Adrenal gland (tissue), 12 donors: ENCODE data around the gene DGKQ. TPM values are rescaled to one million over a fixed set of nuclear protein-coding genes. Genes with fewer than 3 reads are reported as not detected.

ENCODE experiments used
- DNase-seq, 7 donors: peaks; one replicate each; pipeline ENCODE4 v3.0.0-alpha.2; 2019 to 2020
- H3K27ac ChIP-seq, 5 donors: fragments of 200-600 bp; sonication (generic) in 4 of 5; 1 replicate in 3 of 5; 2 replicates in 2 of 5; pipeline versions ENCODE4 v1.5.1 to v1.8.0; 2016 to 2020; ENCODE audit warnings: mild to moderate bottlenecking in 1 of 5
- H3K27me3 ChIP-seq: fragments of 200-600 bp; 2 replicates; pipeline ENCODE4 v1.8.0; 2021
- H3K36me3 ChIP-seq, 2 donors: fragments of 200-600 bp; replicated peaks in 1 of 2; 1 replicate in 1 of 2; 2 replicates in 1 of 2; pipeline versions ENCODE4 v1.5.1 to v1.8.0; 2018 to 2022
- H3K4me1 ChIP-seq, 2 donors: fragments of 200-600 bp; replicated peaks in 1 of 2; 1 replicate in 1 of 2; 2 replicates in 1 of 2; pipeline versions ENCODE4 v1.5.1 to v1.8.0; 2018 to 2021
- H3K4me3 ChIP-seq, 4 donors: fragments of 200-600 bp; sonication (generic) in 3 of 4; one replicate each; pipeline ENCODE4 v1.5.1; 2016 to 2018
- H3K9me3 ChIP-seq, 3 donors: fragments of 200-600 bp; sonication (generic) in 1 of 3; replicated peaks in 1 of 3; 1 replicate in 2 of 3; 2 replicates in 1 of 3; pipeline versions ENCODE4 v1.5.1 to v1.8.0; 2016 to 2021
- CTCF ChIP-seq, 6 experiments: fragments of 450-650 bp in 4 of 6; fragments of 200-600 bp in 2 of 6; sonication (generic) in 1 of 6; IDR thresholded peaks; 1 replicate in 5 of 6; 2 replicates in 1 of 6; pipeline versions ENCODE4 v1.5.1 to v1.8.0; 2016 to 2021; ENCODE audit warnings: antibody characterized with exemption in 6 of 6, mild to moderate bottlenecking in 2 of 6, moderate library complexity in 1 of 6
- POLR2A ChIP-seq, 2 donors: fragments of 450-650 bp; IDR thresholded peaks; one replicate each; pipeline ENCODE4 v1.6.1; 2017; ENCODE audit warnings: antibody characterized with exemption in 2 of 2, mild to moderate bottlenecking in 2 of 2, moderate library complexity in 1 of 2
- WGBS, 4 donors: extraction: QIAGEN DNeasy Blood & Tissue Kit in 2 of 4; methylation state at CpG; one replicate each; pipeline versions ENCODE4 v1.1.5 to v1.1.7; 2013 to 2017; 5-methylcytosine and 5-hydroxymethylcytosine counted together
- intact Hi-C, 2 donors: fragments of 100-400 bp; cut with DNase I; formaldehyde crosslinking; loops; one replicate each; pipeline versions ENCODE4 v1.14.1 to v1.15.0; 2022 to 2023
- polyA plus RNA-seq, 3 donors: library from polyadenylated mRNA; stranded (reverse); fragments of 200-250 nt in 2 of 3; fragments of 350-450 nt in 1 of 3; fragmentation: Illumina TruSeq in 1 of 3; extraction: RNeasy Lipid Tissue Mini Kit (QIAGEN cat#74804) in 1 of 3; gene quantifications; one replicate each; pipeline ENCODE4 v1.2.3, GENCODE V29; 2013 to 2014
- total RNA-seq, 9 donors: library from RNA; depleted of rRNA in 4 of 9; stranded (reverse); fragments of >200 nt in 4 of 9; fragments of 120-200 nt in 1 of 9; fragmentation: NEBNext Ultra II Directional in 1 of 9; extraction: Animal tissue kit (Norgen Biotek cat#: 25700) in 1 of 9; gene quantifications; one replicate each; pipeline versions ENCODE4 v1.1.0 to v1.2.4, GENCODE V29; 2013 to 2023
- donor health status: healthy with polysubstance abuse.
- donor health status: Bipolar disorder and iron deficiency.
- donor health status: DM: yes; HTN: yes; CAD: no.
- donor health status: DM: no; HTN: no; CAD: no.
- donor health status: DM: no; HTN: no; CAD: no.
- donor health status: DM: yes; HTN: yes; CAD: no.

Gene DGKQ
- total and polyA plus RNA-seq, 12 donors = 0.55 to 16.5 (median 12.5) TPM

- DNase-seq = peak in 2 of 7 donors; percentile 15 to 29
- Histone ChIP-seq H3K9me3 (no peaks in the 10 kb centered on the region), H3K4me1 (peaks cover 20 to 25% of the 10 kb centered on the region in 2 donors), H3K36me3 (peaks cover 0 to 1% of the 10 kb centered on the region in 2 donors), H3K27me3 (no peaks in the 10 kb centered on the region), H3K27ac (no peak overlapping the region), H3K4me3 (no peak overlapping the region)
- whole genome bisulfite sequencing, 4 donors = 91 to 93% (median 92%) methylated on average over 16 to 23 of the region's 23 CpGs
- intact Hi-C loops = no loop called here
- TF ChIP-seq CTCF (IDR thresholded peaks at IDR 0.05) (no peak), POLR2A (IDR thresholded peaks at IDR 0.05) (no peak)
These were observed 22.1 kb upstream of the DGKQ start for GRCh38 chr4:995311-996026.

GRCh38 chr4:993111-994029 lies 20.0 kb upstream of the DGKQ start, which contains the start of gene SLC26A1:
Gene SLC26A1 (minus strand): TSS chr4:993404. CDS start chr4:991703, 1,701 bp downstream.
- Histone ChIP-seq H3K4me1 (peaks cover 20 to 25% of the 10 kb centered on the region in 2 donors), H3K4me3 (peak within 1 kb of the TSS in 2 of 4 donors; percentile 18 to 52), H3K27me3 (no peaks in the 10 kb centered on the region), H3K36me3 (peaks cover 0 to 7% of the 10 kb centered on the region in 2 donors), H3K9me3 (no peaks in the 10 kb centered on the region), H3K27ac (peak within 1 kb of the TSS; percentile 84 to 99 (median 92))
- intact Hi-C loops = no loop called here
- DNase-seq = peak; percentile 72 to 92 (median 87)
- TF ChIP-seq POLR2A (IDR thresholded peaks at IDR 0.05) (peak in 1 of 2 donors; percentile 71), CTCF (IDR thresholded peaks at IDR 0.05) (no peak)
- 63 to 71% (median 67%) methylated on average over 12 to 37 of the region's 37 CpGs for WGBS, 4 donors

- intact Hi-C loops = no loop called here
These were observed 19.1 kb upstream of the DGKQ start for GRCh38 chr4:992297-993110.

More at GRCh38 chr4:992297-993110, 19.1 kb upstream of the DGKQ start:
- DNase-seq = peak; percentile 86 to 97 (median 96)
- Histone ChIP-seq H3K36me3 (peaks cover 0 to 7% of the 10 kb centered on the region in 2 donors), H3K4me1 (peaks cover 17 to 27% of the 10 kb centered on the region in 2 donors), H3K27ac (peak overlapping the region; percentile 84 to 99 (median 92)), H3K9me3 (no peaks in the 10 kb centered on the region), H3K4me3 (peak overlapping the region in 2 of 4 donors; percentile 18 to 52), H3K27me3 (no peaks in the 10 kb centered on the region)
- WGBS, 4 donors = 32 to 52% (median 35%) methylated on average over 10 to 25 of the region's 25 CpGs
- peak; percentile 9 to 92 for TF ChIP-seq POLR2A (IDR thresholded peaks at IDR 0.05)
- TF ChIP-seq CTCF (IDR thresholded peaks at IDR 0.05) = no peak
